Esophagus muscularis mucosa (tissue), 4 donors: ENCODE results near the gene CENPB. TPM values are rescaled to one million over a fixed set of nuclear protein-coding genes. Genes with fewer than 3 reads are reported as not detected.

ENCODE experiments used
- DNase-seq: peaks from one replicate; pipeline ENCODE4 v3.0.0-alpha.2; 2017; ENCODE audit errors: extremely low spot score
- H3K27ac ChIP-seq, 4 donors: fragments of 200-600 bp; sonication (generic); replicated peaks in 1 of 4; 1 replicate in 3 of 4; 2 replicates in 1 of 4; pipeline ENCODE4 v1.5.1; 2016 to 2019; ENCODE audit warnings: mild to moderate bottlenecking in 1 of 4
- H3K27me3 ChIP-seq, 4 donors: fragments of 200-600 bp; sonication (generic); one replicate each; pipeline versions ENCODE4 v1.5.1 to v1.6.0; 2016 to 2019
- H3K36me3 ChIP-seq, 4 donors: fragments of 200-600 bp; sonication (generic); one replicate each; pipeline ENCODE4 v1.5.1; 2016 to 2019
- H3K4me1 ChIP-seq, 4 donors: fragments of 200-600 bp; sonication (generic); one replicate each; pipeline ENCODE4 v1.5.1; 2016 to 2019
- H3K4me3 ChIP-seq, 4 donors: fragments of 200-600 bp; sonication (generic); 1 replicate in 2 of 4; 2 replicates in 2 of 4; pipeline ENCODE4 v1.5.1; 2016 to 2019; ENCODE audit warnings: mild to moderate bottlenecking in 4 of 4, moderate library complexity in 1 of 4
- H3K9me3 ChIP-seq, 4 donors: fragments of 200-600 bp; sonication (generic); 1 replicate in 3 of 4; 2 replicates in 1 of 4; pipeline ENCODE4 v1.5.1; 2016 to 2019
- CTCF ChIP-seq, 3 experiments: fragments of 200-600 bp in 2 of 3; fragments of 450-650 bp in 1 of 3; sonication (generic) in 2 of 3; IDR thresholded peaks; one replicate each; pipeline ENCODE4 v1.5.1; 2017 to 2019; ENCODE audit warnings: antibody characterized with exemption in 3 of 3, mild to moderate bottlenecking in 2 of 3, moderate library complexity in 1 of 3
- EP300 ChIP-seq: sonication (generic); formaldehyde crosslinking; IDR thresholded peaks from one replicate; pipeline ENCODE4 v1.6.1; 2017; ENCODE audit warnings: antibody characterized with exemption
- POLR2A ChIP-seq: fragments of 450-650 bp; IDR thresholded peaks from one replicate; pipeline ENCODE4 v1.6.1; 2017; ENCODE audit warnings: antibody characterized with exemption, moderate library complexity, mild to moderate bottlenecking, low read depth
- POLR2AphosphoS5 ChIP-seq, 2 donors: sonication (generic); formaldehyde crosslinking; IDR thresholded peaks; one replicate each; pipeline ENCODE4 v1.6.1; 2017; ENCODE audit warnings: antibody characterized with exemption in 2 of 2
- WGBS: methylation state at CpG from one replicate; pipeline ENCODE4 v1.1.5; 2018; 5-methylcytosine and 5-hydroxymethylcytosine counted together
- intact Hi-C: fragments of 100-400 bp; cut with DNase I; formaldehyde crosslinking; loops from one replicate; pipeline ENCODE4 v1.15.1; 2023
- total RNA-seq, 4 donors: library from RNA; depleted of rRNA; stranded (reverse); fragments of >200 nt; gene quantifications; one replicate each; pipeline versions ENCODE4 v1.1.0 to v1.2.1, GENCODE V29; 2016

The CENPB gene
- total RNA-seq, 4 donors from 2014 or later: 131 to 225 (median 199) TPM

- 66% methylated on average over 8 of the region's 8 CpGs for WGBS
- Histone ChIP-seq H3K27ac (peak overlapping the region; percentile 89 to 96 (median 92)), H3K36me3 (no peaks in the 10 kb centered on the region), H3K27me3 (no peaks in the 10 kb centered on the region), H3K4me1 (peaks cover 40 to 68% (median 50%) of the 10 kb centered on the region in 4 donors), H3K4me3 (no peak overlapping the region), H3K9me3 (no peaks in the 10 kb centered on the region)
- no peak for DNase-seq
- TF ChIP-seq POLR2A: no peak
- TF ChIP-seq CTCF (IDR thresholded peaks at IDR 0.05): no peak
- TF ChIP-seq POLR2AphosphoS5 (IDR thresholded peaks at IDR 0.05): no peak
- no peak for TF ChIP-seq EP300
- intact Hi-C loops: no loop called here
Observed at GRCh38 chr20:3812975-3813847, 26.7 kb upstream of the CENPB start.

- Histone ChIP-seq H3K4me1 (peaks cover 42 to 68% (median 56%) of the 10 kb centered on the region in 4 donors), H3K36me3 (no peaks in the 10 kb centered on the region), H3K4me3 (no peak overlapping the region), H3K27ac (peak overlapping the region; percentile 89 to 96 (median 92)), H3K9me3 (no peaks in the 10 kb centered on the region), H3K27me3 (no peaks in the 10 kb centered on the region)
- 92% methylated on average over 9 of the region's 9 CpGs for WGBS
- TF ChIP-seq POLR2A (no peak), POLR2AphosphoS5 (IDR thresholded peaks at IDR 0.05) (no peak), CTCF (IDR thresholded peaks at IDR 0.05) (no peak), EP300 (no peak)
- no peak for DNase-seq
- intact Hi-C loops: no loop called here
Observed at GRCh38 chr20:3812259-3812681, 25.7 kb upstream of the CENPB start.

- under 1% methylated on average over 16 of the region's 20 CpGs for WGBS
- TF ChIP-seq POLR2AphosphoS5 (IDR thresholded peaks at IDR 0.05) (peak; percentile 99), EP300 (peak; percentile 87), POLR2A (peak; percentile 57), CTCF (IDR thresholded peaks at IDR 0.05) (peak in 1 of 3 experiments; percentile 3)
- intact Hi-C loops: no loop called here
- H3K4me3 ChIP-seq: peak overlapping the region; percentile 44 to 56 (median 53)
- H3K27me3 ChIP-seq: no peaks in the 10 kb centered on the region
- no peaks in the 10 kb centered on the region for H3K9me3 ChIP-seq
- H3K36me3 ChIP-seq: no peaks in the 10 kb centered on the region
- H3K27ac ChIP-seq: peak overlapping the region; percentile 89 to 96 (median 92)
- peaks cover 49 to 74% (median 62%) of the 10 kb centered on the region in 4 donors for H3K4me1 ChIP-seq
- peak; percentile 99 for DNase-seq
Observed at GRCh38 chr20:3811467-3812258, 25.1 kb upstream of the CENPB start.

GRCh38 chr20:3808544-3808943, 22.0 kb upstream of the CENPB start:
- Histone ChIP-seq H3K27ac (peak overlapping the region; percentile 89 to 97 (median 94)), H3K4me1 (peaks cover 64 to 93% (median 85%) of the 10 kb centered on the region in 4 donors), H3K36me3 (peaks cover 13 to 25% (median 21%) of the 10 kb centered on the region in 4 donors), H3K4me3 (peak overlapping the region; percentile 11 to 48 (median 32)), H3K9me3 (peaks cover 0 to 5% (median 0%) of the 10 kb centered on the region in 4 donors), H3K27me3 (no peaks in the 10 kb centered on the region)
- TF ChIP-seq POLR2A: no peak
- TF ChIP-seq EP300: no peak
- no peak for TF ChIP-seq CTCF (IDR thresholded peaks at IDR 0.05)
- no peak for DNase-seq
- 84% methylated on average over 3 of the region's 3 CpGs for WGBS
- intact Hi-C loops: no loop called here
